Measurements from ENCODE around the gene RRP1B. TPM values are rescaled to one million over a fixed set of nuclear protein-coding genes. Genes with fewer than 3 reads are reported as not detected.

RRP1B gene
- total RNA-seq, 1 donor from 2014 or later = 32.0 TPM

GRCh38 chr21:43720539-43721166, 61.3 kb downstream of the RRP1B start:
- intact Hi-C loops (cut with micrococcal nuclease) = no loop called here
- Mint-ChIP-seq H3K9me3 (no peaks in the 10 kb centered on the region), H3K27me3 (no peaks in the 10 kb centered on the region), H3K27ac (no peak overlapping the region), H3K4me3 (peak overlapping the region; percentile 81), H3K36me3 (ENCODE audit: low read depth) (peaks cover 6% of the 10 kb centered on the region), H3K4me1 (peaks cover 68% of the 10 kb centered on the region)
- ChIA-PET POLR2A (interaction anchor here (0.6 to 2.2 kb wide), 3 partner anchors 8 to 84 kb away, joined by 5 to 21 read pairs (median 7); no protein-coding TSS in a partner anchor), CTCF (interaction anchor here (2.1 kb wide), 1 partner anchor 8 kb away, joined by 7 read pairs; no protein-coding TSS in a partner anchor)
- TF ChIP-seq, protein P1, sequence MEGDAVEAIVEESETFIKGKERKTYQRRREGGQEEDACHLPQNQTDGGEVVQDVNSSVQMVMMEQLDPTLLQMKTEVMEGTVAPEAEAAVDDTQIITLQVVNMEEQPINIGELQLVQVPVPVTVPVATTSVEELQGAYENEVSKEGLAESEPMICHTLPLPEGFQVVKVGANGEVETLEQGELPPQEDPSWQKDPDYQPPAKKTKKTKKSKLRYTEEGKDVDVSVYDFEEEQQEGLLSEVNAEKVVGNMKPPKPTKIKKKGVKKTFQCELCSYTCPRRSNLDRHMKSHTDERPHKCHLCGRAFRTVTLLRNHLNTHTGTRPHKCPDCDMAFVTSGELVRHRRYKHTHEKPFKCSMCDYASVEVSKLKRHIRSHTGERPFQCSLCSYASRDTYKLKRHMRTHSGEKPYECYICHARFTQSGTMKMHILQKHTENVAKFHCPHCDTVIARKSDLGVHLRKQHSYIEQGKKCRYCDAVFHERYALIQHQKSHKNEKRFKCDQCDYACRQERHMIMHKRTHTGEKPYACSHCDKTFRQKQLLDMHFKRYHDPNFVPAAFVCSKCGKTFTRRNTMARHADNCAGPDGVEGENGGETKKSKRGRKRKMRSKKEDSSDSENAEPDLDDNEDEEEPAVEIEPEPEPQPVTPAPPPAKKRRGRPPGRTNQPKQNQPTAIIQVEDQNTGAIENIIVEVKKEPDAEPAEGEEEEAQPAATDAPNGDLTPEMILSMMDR (IDR thresholded peaks at IDR 0.05) = no peak
- ATAC-seq (ENCODE audit: low read depth) (no peak), DNase-seq (no peak)

GRCh38 chr21:43721206-43721605, 61.8 kb downstream of the RRP1B start:
- intact Hi-C loops (cut with micrococcal nuclease) = no loop called here
- ChIA-PET CTCF (no interaction called here), POLR2A (interaction anchor here (0.5 to 0.6 kb wide), 2 partner anchors 84 to 830 kb away, joined by 4 to 7 read pairs; no protein-coding TSS in a partner anchor)

DNA sequence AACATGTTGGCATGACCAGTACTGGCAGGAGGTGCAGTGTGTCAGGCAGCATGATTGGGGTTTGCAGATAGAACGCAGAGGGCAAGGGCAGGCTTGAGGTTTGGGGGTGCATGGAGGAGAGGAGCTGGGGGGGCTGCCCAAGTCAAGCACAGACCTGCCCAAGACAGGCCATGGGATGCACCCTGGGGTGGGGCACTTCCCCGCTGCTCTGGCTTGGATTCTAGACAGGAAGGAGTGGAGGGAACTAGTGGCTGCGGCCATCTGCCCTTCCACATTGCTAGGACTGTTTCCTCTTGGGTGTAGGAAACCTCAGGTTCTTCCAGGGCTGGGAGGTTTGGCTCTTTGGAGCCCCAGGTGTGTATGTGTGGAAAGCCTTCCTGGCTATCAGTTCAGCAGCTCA, 62.6 kb downstream of the RRP1B start:
- no peak for ATAC-seq (ENCODE audit: low read depth)
- H3K4me3 Mint-ChIP-seq = no peak overlapping the region
- peaks cover 6% of the 10 kb centered on the region for H3K36me3 Mint-ChIP-seq (ENCODE audit: low read depth)
- no peaks in the 10 kb centered on the region for H3K9me3 Mint-ChIP-seq
- intact Hi-C loops (cut with micrococcal nuclease) = no loop called here
- H3K27ac Mint-ChIP-seq = no peak overlapping the region
- H3K27me3 Mint-ChIP-seq = no peaks in the 10 kb centered on the region
- peaks cover 65% of the 10 kb centered on the region for H3K4me1 Mint-ChIP-seq
- ChIA-PET POLR2A (no interaction called here), CTCF (no interaction called here)
- DNase-seq = no peak
- TF ChIP-seq, protein P1 (IDR thresholded peaks at IDR 0.05) = no peak

More at GRCh38 chr21:43721206-43721605, 61.8 kb downstream of the RRP1B start:
- peak overlapping the region; percentile 81 for H3K4me3 Mint-ChIP-seq
- no peaks in the 10 kb centered on the region for H3K9me3 Mint-ChIP-seq
- ATAC-seq (ENCODE audit: low read depth) (no peak), DNase-seq (no peak)
- peaks cover 67% of the 10 kb centered on the region for H3K4me1 Mint-ChIP-seq
- H3K36me3 Mint-ChIP-seq (ENCODE audit: low read depth) = peaks cover 6% of the 10 kb centered on the region
- no peaks in the 10 kb centered on the region for H3K27me3 Mint-ChIP-seq
- TF ChIP-seq, protein P1 (IDR thresholded peaks at IDR 0.05) = no peak
- no peak overlapping the region for H3K27ac Mint-ChIP-seq

GRCh38 chr21:43723648-43724047, 64.3 kb downstream of the RRP1B start:
- Mint-ChIP-seq H3K27me3 (no peaks in the 10 kb centered on the region), H3K9me3 (no peaks in the 10 kb centered on the region), H3K36me3 (ENCODE audit: low read depth) (peaks cover 6% of the 10 kb centered on the region), H3K4me1 (peaks cover 72% of the 10 kb centered on the region), H3K4me3 (no peak overlapping the region), H3K27ac (no peak overlapping the region)
- TF ChIP-seq, protein P1 (IDR thresholded peaks at IDR 0.05) = no peak
- ChIA-PET CTCF (no interaction called here), POLR2A (interaction anchor here (0.7 kb wide), 1 partner anchor 17 kb away, joined by 3 read pairs; no protein-coding TSS in a partner anchor)
- ATAC-seq (ENCODE audit: low read depth) (no peak), DNase-seq (no peak)
- intact Hi-C loops (cut with micrococcal nuclease) = no loop called here

DNA sequence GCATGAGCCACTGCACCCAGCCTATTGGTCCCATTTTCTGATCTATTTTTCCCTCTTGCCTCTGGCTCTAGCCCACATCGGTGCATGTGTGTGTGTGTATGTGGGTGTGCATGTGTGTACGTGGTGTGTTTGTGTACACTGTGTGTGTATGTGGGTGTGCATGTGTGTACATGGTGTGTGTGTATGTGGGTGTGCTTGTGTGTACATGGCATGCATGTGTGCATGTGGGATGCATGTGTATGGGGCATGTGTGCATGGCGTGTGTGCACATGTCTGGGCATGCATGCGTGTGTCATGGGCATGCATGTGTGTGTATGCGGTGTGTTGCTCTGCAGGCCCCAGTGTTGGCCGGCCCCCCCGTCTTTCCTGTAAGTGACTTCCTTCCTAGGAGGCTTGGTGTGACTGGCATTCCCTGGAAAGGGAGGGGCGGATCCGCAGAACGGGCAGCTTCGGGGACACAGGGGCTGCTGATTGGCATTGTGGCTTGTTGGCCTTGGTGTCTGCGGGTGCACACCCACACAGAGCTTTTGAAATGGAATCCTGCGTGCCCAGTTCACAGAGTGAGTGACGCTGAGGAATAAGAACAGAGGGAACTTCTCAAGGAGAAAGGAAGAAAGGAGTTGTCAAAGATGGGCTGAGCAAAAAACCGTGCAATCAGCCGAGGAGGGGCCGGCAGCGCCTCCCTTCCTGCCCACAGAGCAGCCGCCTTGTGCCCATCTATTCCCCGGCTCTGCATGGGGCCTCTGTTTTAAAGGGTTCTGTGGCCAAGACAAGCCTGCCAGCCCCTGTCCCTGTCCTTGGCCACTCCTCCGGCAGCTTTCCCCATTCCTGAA, 67.5 kb downstream of the RRP1B start:
- TF ChIP-seq, protein P1 (IDR thresholded peaks at IDR 0.05) = no peak
- intact Hi-C loops (cut with micrococcal nuclease) = loop anchor here (5.0 kb wide), 1 partner anchor 140 kb away; the partner anchor contains the start of gene AGPAT3
- CTCF ChIA-PET = no interaction called here
- Mint-ChIP-seq H3K27ac (peak overlapping the region; percentile 24), H3K9me3 (no peaks in the 10 kb centered on the region), H3K27me3 (no peaks in the 10 kb centered on the region), H3K4me3 (peak overlapping the region; percentile 46), H3K4me1 (peaks cover 61% of the 10 kb centered on the region), H3K36me3 (ENCODE audit: low read depth) (peaks cover 10% of the 10 kb centered on the region)
- POLR2A ChIA-PET = interaction anchor here (2.6 to 2.7 kb wide), 2 partner anchors 7 to 67 kb away, joined by 14 to 21 read pairs; partner anchors contain the start of genes HSF2BP, PDXK and RRP1B
- ATAC-seq (ENCODE audit: low read depth) (no peak), DNase-seq (no peak)

Data from activated B cell treated with CpG ODN at 0.5 μM for 24 hours (primary cell).